GM23338 (cell line): ENCODE data around the gene MAP6D1.
"Not testable (repeated sequence)": the region's sequence is repeated elsewhere in the genome, so short reads cannot be mapped to it uniquely, and the experiment has no call there.

Source experiments
- CREB1 ChIP-seq: fragments of 250-450 bp; sonication (Bioruptor Pico); IDR thresholded peaks from 2 replicates; pipeline ENCODE4 v1.5.0; 2020; ENCODE audit warnings: low read depth, mild to moderate bottlenecking, moderate library complexity
- CTCF ChIP-seq, 2 experiments: fragments of 200-600 bp in 1 of 2; sonication (generic) in 1 of 2; conservative IDR thresholded peaks; 2 replicates each; pipeline versions ENCODE4 v1.5.1 to v1.6.1; 2016 to 2017; ENCODE audit warnings: antibody characterized with exemption in 2 of 2, low read depth in 2 of 2, mild to moderate bottlenecking in 2 of 2, moderate library complexity in 1 of 2
- EZH2 ChIP-seq: fragments of 200-600 bp; sonication (generic); IDR thresholded peaks from one replicate; pipeline ENCODE4 v1.8.0; 2017; ENCODE audit warnings: antibody characterized with exemption, mild to moderate bottlenecking, low read depth; ENCODE audit not compliant: unreplicated experiment
- EZH2phosphoT487 ChIP-seq: fragments of 200-600 bp; sonication (generic); IDR thresholded peaks from one replicate; pipeline ENCODE4 v1.8.1; 2018; ENCODE audit warnings: antibody characterized with exemption; ENCODE audit not compliant: unreplicated experiment
- JUNB ChIP-seq: IDR thresholded peaks from one replicate; pipeline ENCODE4 v1.6.1; 2016; ENCODE audit warnings: antibody characterized with exemption; ENCODE audit not compliant: unreplicated experiment
- NANOG ChIP-seq: IDR thresholded peaks from 2 replicates; pipeline ENCODE4 v1.6.1; 2016; ENCODE audit warnings: antibody characterized with exemption, borderline replicate concordance
- POLR2AphosphoS5 ChIP-seq: IDR thresholded peaks from 2 replicates; pipeline ENCODE4 v1.6.1; 2016; ENCODE audit warnings: antibody characterized with exemption, low read depth
- ZNF114 ChIP-seq: fragments of 250-450 bp; sonication (Bioruptor Pico); IDR thresholded peaks from 2 replicates; pipeline ENCODE4 v1.5.0; 2020; ENCODE audit warnings: mild to moderate bottlenecking, moderate library complexity
- ZNF331 ChIP-seq: fragments of 250-450 bp; sonication (Bioruptor Pico); IDR thresholded peaks from 2 replicates; pipeline ENCODE4 v1.5.0; 2020; ENCODE audit warnings: low read depth, mild to moderate bottlenecking, moderate library complexity
- TF ChIP-seq, protein P1 (sequence below): IDR thresholded peaks from one replicate; pipeline ENCODE4 v1.6.1; 2018; ENCODE audit warnings: antibody characterized with exemption; ENCODE audit not compliant: unreplicated experiment
- TF ChIP-seq, protein P2 (sequence below): IDR thresholded peaks from 2 replicates; pipeline ENCODE4 v1.6.1; 2016; ENCODE audit warnings: antibody characterized with exemption

- TF ChIP-seq EZH2; CTCF (conservative IDR thresholded peaks at IDR 0.05; ENCODE audit: low read depth in 2 of 2); POLR2AphosphoS5; EZH2phosphoT487; CREB1 (CRISPR knock-in tag); ZNF331; NANOG; JUNB; ZNF114 (CRISPR knock-in tag): not testable (repeated sequence)
- TF ChIP-seq, protein P1, sequence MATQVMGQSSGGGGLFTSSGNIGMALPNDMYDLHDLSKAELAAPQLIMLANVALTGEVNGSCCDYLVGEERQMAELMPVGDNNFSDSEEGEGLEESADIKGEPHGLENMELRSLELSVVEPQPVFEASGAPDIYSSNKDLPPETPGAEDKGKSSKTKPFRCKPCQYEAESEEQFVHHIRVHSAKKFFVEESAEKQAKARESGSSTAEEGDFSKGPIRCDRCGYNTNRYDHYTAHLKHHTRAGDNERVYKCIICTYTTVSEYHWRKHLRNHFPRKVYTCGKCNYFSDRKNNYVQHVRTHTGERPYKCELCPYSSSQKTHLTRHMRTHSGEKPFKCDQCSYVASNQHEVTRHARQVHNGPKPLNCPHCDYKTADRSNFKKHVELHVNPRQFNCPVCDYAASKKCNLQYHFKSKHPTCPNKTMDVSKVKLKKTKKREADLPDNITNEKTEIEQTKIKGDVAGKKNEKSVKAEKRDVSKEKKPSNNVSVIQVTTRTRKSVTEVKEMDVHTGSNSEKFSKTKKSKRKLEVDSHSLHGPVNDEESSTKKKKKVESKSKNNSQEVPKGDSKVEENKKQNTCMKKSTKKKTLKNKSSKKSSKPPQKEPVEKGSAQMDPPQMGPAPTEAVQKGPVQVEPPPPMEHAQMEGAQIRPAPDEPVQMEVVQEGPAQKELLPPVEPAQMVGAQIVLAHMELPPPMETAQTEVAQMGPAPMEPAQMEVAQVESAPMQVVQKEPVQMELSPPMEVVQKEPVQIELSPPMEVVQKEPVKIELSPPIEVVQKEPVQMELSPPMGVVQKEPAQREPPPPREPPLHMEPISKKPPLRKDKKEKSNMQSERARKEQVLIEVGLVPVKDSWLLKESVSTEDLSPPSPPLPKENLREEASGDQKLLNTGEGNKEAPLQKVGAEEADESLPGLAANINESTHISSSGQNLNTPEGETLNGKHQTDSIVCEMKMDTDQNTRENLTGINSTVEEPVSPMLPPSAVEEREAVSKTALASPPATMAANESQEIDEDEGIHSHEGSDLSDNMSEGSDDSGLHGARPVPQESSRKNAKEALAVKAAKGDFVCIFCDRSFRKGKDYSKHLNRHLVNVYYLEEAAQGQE, result not testable (repeated sequence)
- TF ChIP-seq, protein P2, sequence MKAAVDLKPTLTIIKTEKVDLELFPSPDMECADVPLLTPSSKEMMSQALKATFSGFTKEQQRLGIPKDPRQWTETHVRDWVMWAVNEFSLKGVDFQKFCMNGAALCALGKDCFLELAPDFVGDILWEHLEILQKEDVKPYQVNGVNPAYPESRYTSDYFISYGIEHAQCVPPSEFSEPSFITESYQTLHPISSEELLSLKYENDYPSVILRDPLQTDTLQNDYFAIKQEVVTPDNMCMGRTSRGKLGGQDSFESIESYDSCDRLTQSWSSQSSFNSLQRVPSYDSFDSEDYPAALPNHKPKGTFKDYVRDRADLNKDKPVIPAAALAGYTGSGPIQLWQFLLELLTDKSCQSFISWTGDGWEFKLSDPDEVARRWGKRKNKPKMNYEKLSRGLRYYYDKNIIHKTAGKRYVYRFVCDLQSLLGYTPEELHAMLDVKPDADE, result not testable (repeated sequence)
Observed at GRCh38 chr3:183784503-183784902, 40.9 kb downstream of the MAP6D1 start.
